ENCODE data around the gene NCK2.

The NCK2 gene

DNA sequence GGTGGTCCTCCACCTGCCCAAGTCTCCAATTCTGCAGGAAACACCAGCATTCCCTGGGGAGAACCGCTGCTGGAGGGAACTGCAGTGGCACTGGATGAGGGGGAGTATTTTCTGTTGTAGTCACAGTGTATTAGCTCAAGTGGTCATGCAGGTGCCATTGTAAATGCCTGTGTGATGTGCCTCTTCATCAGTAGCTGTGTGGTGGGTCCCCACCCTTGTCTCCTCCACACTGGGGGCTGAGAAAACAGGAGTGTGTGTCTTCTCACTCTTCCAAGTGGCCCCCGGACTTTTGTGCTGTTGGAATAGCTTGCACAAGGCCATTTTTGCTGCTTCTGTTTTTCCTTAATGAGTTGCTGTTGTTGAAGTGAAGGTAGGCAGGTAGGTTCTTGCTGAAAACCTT is 8.7 kb downstream of the NCK2 start:
- Histone ChIP-seq H3K4me1 (ENCODE audit: insufficient read depth, low read length, poor library complexity, severe bottlenecking) (peaks cover 48% of the 10 kb centered on the region), H3K79me2 (ENCODE audit: insufficient read depth, low read length) (peaks cover 99% of the 10 kb centered on the region), H3K9me2 (replicated peaks; ENCODE audit: low read depth, low read length) (no peaks in the 10 kb centered on the region), H3K9ac (ENCODE audit: low read depth, low read length, poor library complexity, severe bottlenecking) (no peak overlapping the region), H3K4me2 (ENCODE audit: low read depth, low read length, poor library complexity, severe bottlenecking) (peak overlapping the region; percentile 2), H3K9me3 (ENCODE audit: insufficient read depth, low read depth, low read length) (no peaks in the 10 kb centered on the region), H3K36me3 (ENCODE audit: insufficient read depth, low read length) (no peaks in the 10 kb centered on the region), H3K27me3 (ENCODE audit: insufficient read depth, low read length, poor library complexity, severe bottlenecking) (no peaks in the 10 kb centered on the region), H3K4me3 (ENCODE audit: low read length, poor library complexity, severe bottlenecking) (no peak overlapping the region), H4K20me1 (ENCODE audit: insufficient read depth, low read length, poor library complexity, severe bottlenecking) (peaks cover 30% of the 10 kb centered on the region), H3F3A (ENCODE audit: low read depth) (no peaks in the 10 kb centered on the region), H2AFZ (ENCODE audit: low read length) (no peak overlapping the region)
- TF ChIP-seq EZH2phosphoT487 (IDR thresholded peaks at IDR 0.05; ENCODE audit: borderline replicate concordance): no peak

DNA sequence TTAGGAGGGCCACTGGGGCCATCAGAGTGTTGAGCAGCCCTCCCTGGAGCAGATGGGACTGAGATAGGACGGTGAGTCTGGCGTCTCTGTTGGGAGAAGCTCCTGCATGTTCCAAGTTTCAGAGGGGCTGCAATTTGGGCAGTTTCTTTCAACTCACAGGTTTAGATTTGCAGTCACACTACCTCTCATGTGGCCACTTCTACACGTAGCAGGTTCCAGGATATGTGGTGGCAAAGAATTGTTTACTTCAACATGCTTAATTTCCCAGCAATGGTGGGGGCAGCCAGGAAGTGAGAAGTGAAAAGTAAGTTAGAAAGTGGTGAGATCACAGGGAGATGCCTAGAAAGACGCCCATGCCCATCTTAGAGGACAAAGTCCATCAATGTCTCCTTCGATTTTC is 9.3 kb downstream of the NCK2 start:
- peaks cover 99% of the 10 kb centered on the region for H3K79me2 ChIP-seq (ENCODE audit: insufficient read depth, low read length)
- H3K9me3 ChIP-seq (ENCODE audit: insufficient read depth, low read depth, low read length): no peaks in the 10 kb centered on the region
- no peak overlapping the region for H3K4me3 ChIP-seq (ENCODE audit: low read length, poor library complexity, severe bottlenecking)
- no peak for TF ChIP-seq EZH2phosphoT487 (IDR thresholded peaks at IDR 0.05; ENCODE audit: borderline replicate concordance)
- TF ChIP-seq, protein P1, sequence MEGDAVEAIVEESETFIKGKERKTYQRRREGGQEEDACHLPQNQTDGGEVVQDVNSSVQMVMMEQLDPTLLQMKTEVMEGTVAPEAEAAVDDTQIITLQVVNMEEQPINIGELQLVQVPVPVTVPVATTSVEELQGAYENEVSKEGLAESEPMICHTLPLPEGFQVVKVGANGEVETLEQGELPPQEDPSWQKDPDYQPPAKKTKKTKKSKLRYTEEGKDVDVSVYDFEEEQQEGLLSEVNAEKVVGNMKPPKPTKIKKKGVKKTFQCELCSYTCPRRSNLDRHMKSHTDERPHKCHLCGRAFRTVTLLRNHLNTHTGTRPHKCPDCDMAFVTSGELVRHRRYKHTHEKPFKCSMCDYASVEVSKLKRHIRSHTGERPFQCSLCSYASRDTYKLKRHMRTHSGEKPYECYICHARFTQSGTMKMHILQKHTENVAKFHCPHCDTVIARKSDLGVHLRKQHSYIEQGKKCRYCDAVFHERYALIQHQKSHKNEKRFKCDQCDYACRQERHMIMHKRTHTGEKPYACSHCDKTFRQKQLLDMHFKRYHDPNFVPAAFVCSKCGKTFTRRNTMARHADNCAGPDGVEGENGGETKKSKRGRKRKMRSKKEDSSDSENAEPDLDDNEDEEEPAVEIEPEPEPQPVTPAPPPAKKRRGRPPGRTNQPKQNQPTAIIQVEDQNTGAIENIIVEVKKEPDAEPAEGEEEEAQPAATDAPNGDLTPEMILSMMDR (conservative IDR thresholded peaks at IDR 0.05; ENCODE audit: low read length): no peak
- no peaks in the 10 kb centered on the region for H3K36me3 ChIP-seq (ENCODE audit: insufficient read depth, low read length)
- H3K9me2 ChIP-seq (replicated peaks; ENCODE audit: low read depth, low read length): no peaks in the 10 kb centered on the region
- peak overlapping the region; percentile 2 for H3K4me2 ChIP-seq (ENCODE audit: low read depth, low read length, poor library complexity, severe bottlenecking)
- no peaks in the 10 kb centered on the region for H3F3A ChIP-seq (ENCODE audit: low read depth)
- H3K9ac ChIP-seq (ENCODE audit: low read depth, low read length, poor library complexity, severe bottlenecking): no peak overlapping the region
- no peaks in the 10 kb centered on the region for H3K27me3 ChIP-seq (ENCODE audit: insufficient read depth, low read length, poor library complexity, severe bottlenecking)
- H3K4me1 ChIP-seq (ENCODE audit: insufficient read depth, low read length, poor library complexity, severe bottlenecking): peaks cover 42% of the 10 kb centered on the region
- no peak overlapping the region for H2AFZ ChIP-seq (ENCODE audit: low read length)
- H4K20me1 ChIP-seq (ENCODE audit: insufficient read depth, low read length, poor library complexity, severe bottlenecking): peaks cover 30% of the 10 kb centered on the region

DNA sequence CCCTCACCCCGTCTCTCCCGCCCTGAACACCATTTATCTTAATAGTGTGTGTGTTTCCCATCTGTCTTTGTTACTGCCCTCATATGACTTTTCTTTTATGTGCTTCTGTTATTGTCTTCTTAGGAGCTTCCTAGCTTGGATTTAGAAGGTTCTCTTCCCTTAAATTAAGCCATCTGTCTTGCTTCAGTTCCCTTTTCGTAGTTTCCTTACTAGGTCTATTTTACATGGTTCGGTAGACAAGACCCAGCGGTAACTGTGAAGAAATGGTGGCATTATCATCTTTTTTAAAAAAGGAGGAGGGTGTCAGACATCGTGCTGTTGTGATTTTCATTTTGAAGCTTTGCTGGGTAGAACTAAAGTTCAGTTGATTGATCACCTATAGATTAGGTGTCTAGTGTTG is 10.3 kb downstream of the NCK2 start:
- Histone ChIP-seq H2AFZ (ENCODE audit: low read length) (no peak overlapping the region), H3F3A (ENCODE audit: low read depth) (no peaks in the 10 kb centered on the region), H3K9me2 (replicated peaks; ENCODE audit: low read depth, low read length) (no peaks in the 10 kb centered on the region), H3K36me3 (ENCODE audit: insufficient read depth, low read length) (no peaks in the 10 kb centered on the region), H3K9me3 (ENCODE audit: insufficient read depth, low read depth, low read length) (no peaks in the 10 kb centered on the region), H3K4me1 (ENCODE audit: insufficient read depth, low read length, poor library complexity, severe bottlenecking) (peaks cover 38% of the 10 kb centered on the region), H3K27me3 (ENCODE audit: insufficient read depth, low read length, poor library complexity, severe bottlenecking) (no peaks in the 10 kb centered on the region), H3K4me2 (ENCODE audit: low read depth, low read length, poor library complexity, severe bottlenecking) (no peak overlapping the region), H3K9ac (ENCODE audit: low read depth, low read length, poor library complexity, severe bottlenecking) (no peak overlapping the region), H4K20me1 (ENCODE audit: insufficient read depth, low read length, poor library complexity, severe bottlenecking) (peaks cover 27% of the 10 kb centered on the region), H3K4me3 (ENCODE audit: low read length, poor library complexity, severe bottlenecking) (no peak overlapping the region), H3K79me2 (ENCODE audit: insufficient read depth, low read length) (peaks cover 98% of the 10 kb centered on the region)
- TF ChIP-seq, protein P1 (conservative IDR thresholded peaks at IDR 0.05; ENCODE audit: low read length): no peak
- TF ChIP-seq EZH2phosphoT487 (IDR thresholded peaks at IDR 0.05; ENCODE audit: borderline replicate concordance): no peak

DNA sequence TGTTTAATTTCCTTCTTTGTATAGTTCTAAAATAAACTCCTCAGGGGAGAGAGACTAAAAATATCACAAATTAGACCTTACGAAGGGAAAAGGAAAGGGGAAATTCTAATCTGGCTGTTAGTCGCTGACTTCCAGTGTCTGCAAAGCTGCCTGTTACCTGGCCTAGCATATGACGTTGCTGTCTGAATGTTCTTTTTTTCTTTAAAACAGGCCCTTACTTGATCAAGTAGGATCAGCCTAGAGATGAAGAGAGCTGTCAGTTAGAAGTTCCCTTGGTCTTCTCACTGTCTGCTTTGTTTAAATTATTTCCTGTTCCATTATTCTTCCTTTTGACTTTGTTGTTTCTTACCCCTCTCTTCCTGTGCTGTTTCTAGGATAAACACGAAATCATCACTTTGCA is 11.2 kb downstream of the NCK2 start:
- Histone ChIP-seq H3F3A (ENCODE audit: low read depth) (no peaks in the 10 kb centered on the region), H3K79me2 (ENCODE audit: insufficient read depth, low read length) (peaks cover 98% of the 10 kb centered on the region), H4K20me1 (ENCODE audit: insufficient read depth, low read length, poor library complexity, severe bottlenecking) (peaks cover 28% of the 10 kb centered on the region), H2AFZ (ENCODE audit: low read length) (no peak overlapping the region), H3K36me3 (ENCODE audit: insufficient read depth, low read length) (no peaks in the 10 kb centered on the region), H3K27me3 (ENCODE audit: insufficient read depth, low read length, poor library complexity, severe bottlenecking) (no peaks in the 10 kb centered on the region), H3K9ac (ENCODE audit: low read depth, low read length, poor library complexity, severe bottlenecking) (peak overlapping the region; percentile 19), H3K4me2 (ENCODE audit: low read depth, low read length, poor library complexity, severe bottlenecking) (peak overlapping the region; percentile 39), H3K4me1 (ENCODE audit: insufficient read depth, low read length, poor library complexity, severe bottlenecking) (peaks cover 34% of the 10 kb centered on the region), H3K4me3 (ENCODE audit: low read length, poor library complexity, severe bottlenecking) (no peak overlapping the region), H3K9me2 (replicated peaks; ENCODE audit: low read depth, low read length) (no peaks in the 10 kb centered on the region), H3K9me3 (ENCODE audit: insufficient read depth, low read depth, low read length) (no peaks in the 10 kb centered on the region)
- TF ChIP-seq, protein P1 (conservative IDR thresholded peaks at IDR 0.05; ENCODE audit: low read length): no peak
- TF ChIP-seq EZH2phosphoT487 (IDR thresholded peaks at IDR 0.05; ENCODE audit: borderline replicate concordance): no peak

Measured in Loucy (cell line).